Right atrium auricular region (tissue), 2 donors: Measurements from ENCODE around the gene UBE2D4. TPM values are rescaled to one million over a fixed set of nuclear protein-coding genes. Genes with fewer than 3 reads are reported as not detected.

Source experiments
- DNase-seq: peaks from one replicate; pipeline ENCODE4 v3.0.0-alpha.2; 2019; ENCODE audit warnings: low spot score
- H3K27ac ChIP-seq, 2 donors: fragments of 200-600 bp; sonication (generic); 1 replicate in 1 of 2; 2 replicates in 1 of 2; pipeline ENCODE4 v1.5.1; 2016 to 2019
- H3K27me3 ChIP-seq, 2 donors: fragments of 200-600 bp; sonication (generic); one replicate each; pipeline versions ENCODE4 v1.5.1 to v1.6.0; 2017 to 2019
- H3K36me3 ChIP-seq: fragments of 200-600 bp; sonication (generic); one replicate; pipeline ENCODE4 v1.5.1; 2016
- H3K4me1 ChIP-seq, 2 donors: fragments of 200-600 bp; sonication (generic); one replicate each; pipeline versions ENCODE4 v1.5.1 to v1.6.0; 2017 to 2019
- H3K4me3 ChIP-seq, 2 donors: fragments of 200-600 bp; sonication (generic); 1 replicate in 1 of 2; 2 replicates in 1 of 2; pipeline ENCODE4 v1.5.1; 2017 to 2019; ENCODE audit warnings: mild to moderate bottlenecking in 1 of 2, moderate library complexity in 1 of 2
- H3K9me3 ChIP-seq, 2 donors: fragments of 200-600 bp; sonication (generic); one replicate each; pipeline ENCODE4 v1.5.1; 2019
- total RNA-seq, 2 donors: library from RNA; depleted of rRNA; stranded (reverse); fragments of >200 nt; gene quantifications; one replicate each; pipeline ENCODE4 v1.1.0, GENCODE V29; 2016
- TF ChIP-seq, protein P1 (sequence below), 2 donors: fragments of 200-600 bp; sonication (generic); IDR thresholded peaks; one replicate each; pipeline ENCODE4 v1.5.1; 2019; ENCODE audit warnings: antibody characterized with exemption in 2 of 2

The UBE2D4 gene
- total RNA-seq, 2 donors from 2014 or later = 47.4 to 50.5 TPM

DNA sequence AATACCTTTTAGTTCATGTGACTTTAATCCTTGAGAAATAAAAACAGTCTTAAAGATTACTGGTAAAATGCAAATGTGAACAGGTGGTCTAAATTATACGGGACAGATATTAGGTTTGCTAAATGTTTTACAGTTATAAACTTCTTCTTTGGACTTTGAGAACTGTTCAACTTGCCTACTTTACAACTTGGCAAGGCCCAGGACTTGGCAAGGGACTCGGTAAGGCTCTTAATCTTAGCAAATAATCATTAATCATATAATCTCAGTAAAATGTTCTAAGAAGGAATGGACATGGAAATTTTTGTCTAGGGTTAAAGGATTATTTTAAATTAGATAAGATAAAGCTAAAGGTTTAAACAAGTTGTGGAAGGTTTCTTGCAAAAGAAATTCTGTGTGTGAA lies 4.8 kb upstream of the UBE2D4 start:
- no peak overlapping the region for H3K27ac ChIP-seq
- DNase-seq = no peak
- H3K9me3 ChIP-seq = no peaks in the 10 kb centered on the region
- H3K4me3 ChIP-seq = no peak overlapping the region
- no peaks in the 10 kb centered on the region for H3K27me3 ChIP-seq
- H3K36me3 ChIP-seq = no peaks in the 10 kb centered on the region
- H3K4me1 ChIP-seq = peaks cover 0 to 9% of the 10 kb centered on the region in 2 donors
- TF ChIP-seq, protein P1, sequence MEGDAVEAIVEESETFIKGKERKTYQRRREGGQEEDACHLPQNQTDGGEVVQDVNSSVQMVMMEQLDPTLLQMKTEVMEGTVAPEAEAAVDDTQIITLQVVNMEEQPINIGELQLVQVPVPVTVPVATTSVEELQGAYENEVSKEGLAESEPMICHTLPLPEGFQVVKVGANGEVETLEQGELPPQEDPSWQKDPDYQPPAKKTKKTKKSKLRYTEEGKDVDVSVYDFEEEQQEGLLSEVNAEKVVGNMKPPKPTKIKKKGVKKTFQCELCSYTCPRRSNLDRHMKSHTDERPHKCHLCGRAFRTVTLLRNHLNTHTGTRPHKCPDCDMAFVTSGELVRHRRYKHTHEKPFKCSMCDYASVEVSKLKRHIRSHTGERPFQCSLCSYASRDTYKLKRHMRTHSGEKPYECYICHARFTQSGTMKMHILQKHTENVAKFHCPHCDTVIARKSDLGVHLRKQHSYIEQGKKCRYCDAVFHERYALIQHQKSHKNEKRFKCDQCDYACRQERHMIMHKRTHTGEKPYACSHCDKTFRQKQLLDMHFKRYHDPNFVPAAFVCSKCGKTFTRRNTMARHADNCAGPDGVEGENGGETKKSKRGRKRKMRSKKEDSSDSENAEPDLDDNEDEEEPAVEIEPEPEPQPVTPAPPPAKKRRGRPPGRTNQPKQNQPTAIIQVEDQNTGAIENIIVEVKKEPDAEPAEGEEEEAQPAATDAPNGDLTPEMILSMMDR (IDR thresholded peaks at IDR 0.05) = no peak

DNA sequence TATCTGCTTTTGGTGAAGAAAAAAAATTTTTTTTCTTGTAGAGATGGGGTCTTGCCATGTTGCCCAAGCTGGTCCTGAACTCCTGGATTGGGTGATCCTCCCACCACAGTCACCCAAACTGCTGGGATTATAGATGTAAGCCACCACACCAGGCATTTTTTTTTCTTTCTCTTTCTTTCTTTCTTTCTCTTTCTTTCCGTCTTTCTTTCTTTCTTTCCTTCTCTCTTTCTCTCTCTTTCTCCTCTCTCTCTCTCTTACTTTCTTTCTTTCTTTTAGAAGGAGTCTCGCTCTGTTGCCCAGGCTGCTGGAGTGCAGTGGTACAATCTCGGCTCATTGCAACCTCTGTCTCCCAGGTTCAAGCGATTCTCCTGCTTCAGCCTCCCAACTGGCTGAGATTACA lies 3.5 kb upstream of the UBE2D4 start:
- no peaks in the 10 kb centered on the region for H3K36me3 ChIP-seq
- no peak overlapping the region for H3K4me3 ChIP-seq
- no peaks in the 10 kb centered on the region for H3K9me3 ChIP-seq
- no peak for DNase-seq
- no peak overlapping the region for H3K27ac ChIP-seq
- H3K4me1 ChIP-seq = peaks cover 0 to 17% of the 10 kb centered on the region in 2 donors
- no peaks in the 10 kb centered on the region for H3K27me3 ChIP-seq
- TF ChIP-seq, protein P1 (IDR thresholded peaks at IDR 0.05) = no peak

DNA sequence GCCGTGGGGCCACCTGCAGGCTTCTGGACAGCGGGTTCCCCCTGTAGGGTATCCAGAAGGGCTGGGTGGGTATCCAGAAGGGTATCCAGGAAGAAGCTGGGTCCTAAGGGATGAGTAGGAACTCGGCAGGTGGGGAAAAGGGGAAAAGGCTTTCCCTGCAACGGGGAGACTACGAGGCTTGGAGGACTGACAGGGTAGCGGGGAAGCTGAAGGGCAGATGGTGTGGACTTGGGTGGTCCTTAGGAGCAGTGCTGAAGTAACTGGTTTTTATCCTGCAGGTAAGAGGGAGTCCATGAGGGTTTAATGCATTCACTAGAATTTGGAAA lies 525 bp downstream of the UBE2D4 start:
- no peak for DNase-seq
- Histone ChIP-seq H3K4me3 (peak overlapping the region; percentile 62 to 68), H3K27me3 (no peaks in the 10 kb centered on the region), H3K36me3 (no peaks in the 10 kb centered on the region), H3K27ac (peak overlapping the region; percentile 94 to 96), H3K4me1 (peaks cover 0 to 17% of the 10 kb centered on the region in 2 donors), H3K9me3 (no peaks in the 10 kb centered on the region)
- TF ChIP-seq, protein P1 (IDR thresholded peaks at IDR 0.05) = peak in 1 of 2 donors; percentile 47

DNA sequence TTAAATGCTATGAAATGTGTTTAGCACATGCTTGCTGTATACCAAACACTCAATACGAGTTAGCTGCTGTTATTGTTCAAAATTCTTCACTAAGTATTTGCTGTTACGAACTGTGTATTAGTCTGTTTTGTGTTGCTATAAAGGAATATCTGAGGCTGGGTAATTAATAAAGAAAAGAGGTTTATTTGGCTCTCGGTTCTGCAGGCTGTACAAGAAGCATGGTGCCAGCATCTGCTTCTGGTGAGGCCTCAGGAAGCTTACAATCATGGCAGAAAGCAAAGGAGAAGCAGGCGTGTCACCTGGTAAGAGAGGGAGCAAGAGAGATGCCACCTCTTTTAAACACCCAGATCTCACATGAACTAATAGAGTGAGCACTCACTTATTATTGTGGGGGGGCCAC lies 1.6 kb downstream of the UBE2D4 start:
- H3K9me3 ChIP-seq = no peaks in the 10 kb centered on the region
- no peaks in the 10 kb centered on the region for H3K36me3 ChIP-seq
- TF ChIP-seq, protein P1 (IDR thresholded peaks at IDR 0.05) = no peak
- no peaks in the 10 kb centered on the region for H3K27me3 ChIP-seq
- peaks cover 0 to 17% of the 10 kb centered on the region in 2 donors for H3K4me1 ChIP-seq
- no peak overlapping the region for H3K27ac ChIP-seq
- H3K4me3 ChIP-seq = no peak overlapping the region
- no peak for DNase-seq

DNA sequence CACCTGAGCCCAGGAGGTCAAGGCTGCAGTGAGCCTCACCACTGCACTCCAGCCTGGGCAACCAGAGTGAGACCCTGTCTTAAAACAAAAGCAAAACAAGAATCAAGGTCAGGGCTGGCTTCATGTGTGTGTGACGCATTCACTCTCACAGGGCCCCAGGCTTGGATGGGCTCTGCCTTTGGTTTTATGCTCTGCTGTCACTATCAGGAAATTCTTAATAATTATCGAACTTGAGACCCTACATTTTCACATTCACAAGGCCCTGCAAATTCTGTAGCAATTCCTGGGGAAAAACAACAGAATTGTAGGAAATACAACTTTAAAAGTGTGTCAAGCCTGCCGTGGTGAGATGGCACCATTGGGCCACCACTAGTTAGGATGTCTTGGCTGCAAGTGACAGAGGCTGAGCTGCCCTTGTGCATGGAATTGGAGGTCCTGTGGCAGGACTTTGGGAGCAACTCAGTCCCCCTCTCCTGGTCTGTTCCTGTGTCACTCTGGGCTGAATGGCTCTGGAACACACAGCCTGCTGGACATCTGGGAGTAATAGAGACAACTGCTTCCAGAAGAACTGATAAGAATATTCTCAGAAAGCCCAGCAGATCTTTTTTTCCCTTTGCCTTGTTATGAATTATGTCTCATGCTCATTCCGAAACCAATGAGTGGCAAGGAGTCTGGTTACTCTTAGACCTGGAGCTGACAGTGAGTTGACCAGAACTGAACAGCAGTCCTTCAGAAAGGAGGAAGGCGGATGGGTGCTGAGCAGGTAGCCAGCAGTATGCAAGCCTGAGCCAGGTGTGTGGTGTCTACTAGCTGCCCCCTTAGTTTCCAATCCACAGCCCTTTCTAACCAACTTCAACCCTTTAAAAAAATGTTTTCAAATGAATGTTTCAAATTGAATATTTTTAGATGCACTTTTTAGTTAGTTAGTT lies 3.6 kb downstream of the UBE2D4 start:
- Histone ChIP-seq H3K4me3 (no peak overlapping the region), H3K9me3 (no peaks in the 10 kb centered on the region), H3K4me1 (peaks cover 0 to 17% of the 10 kb centered on the region in 2 donors), H3K27ac (no peak overlapping the region), H3K27me3 (no peaks in the 10 kb centered on the region), H3K36me3 (no peaks in the 10 kb centered on the region)
- no peak for DNase-seq
- TF ChIP-seq, protein P1 (IDR thresholded peaks at IDR 0.05) = no peak
